Stimulated activated CD8-positive, alpha-beta memory T cell treated with anti-CD3 and anti-CD28 coated beads, Interleukin-15, amount 100 ng/mL, for 4 hours (primary cell): ENCODE results near the gene GNPDA2.
"Not testable (repeated sequence)": the region's sequence is repeated elsewhere in the genome, so short reads cannot be mapped to it uniquely, and the experiment has no call there.

ENCODE experiments used
- DNase-seq, 2 donors: peaks; one replicate each; pipeline ENCODE4 v3.0.0-alpha.2; 2020; ENCODE audit warnings: low read depth in 2 of 2

GNPDA2 gene

GRCh38 chr4:44726038-44726871 is at the start of gene GNPDA2:
Gene GNPDA2 (minus strand): TSS chr4:44726556. CDS start chr4:44722207, 4,349 bp downstream.
- peak; percentile 58 to 64 for DNase-seq

- no peak for DNase-seq
Measured at GRCh38 chr4:44772340-44772739, 46.0 kb upstream of the GNPDA2 start.

- DNase-seq, result no peak
Measured at GRCh38 chr4:44771789-44772188, 45.4 kb upstream of the GNPDA2 start.

GRCh38 chr4:44766453-44766852 is 40.1 kb upstream of the GNPDA2 start:
- DNase-seq, result no peak

- DNase-seq, result no peak
Measured at GRCh38 chr4:44765116-44765515, 38.8 kb upstream of the GNPDA2 start.

- no peak for DNase-seq
Measured at GRCh38 chr4:44761306-44761705, 35.0 kb upstream of the GNPDA2 start.

- no peak for DNase-seq
Measured at GRCh38 chr4:44760142-44760898, 34.0 kb upstream of the GNPDA2 start.

GRCh38 chr4:44756559-44756958 is 30.2 kb upstream of the GNPDA2 start:
- DNase-seq, result no peak

- DNase-seq, result no peak
Measured at GRCh38 chr4:44740201-44740600, 13.8 kb upstream of the GNPDA2 start.

GRCh38 chr4:44738615-44739014 is 12.3 kb upstream of the GNPDA2 start:
- no peak for DNase-seq

- no peak for DNase-seq
Measured at GRCh38 chr4:44736900-44737299, 10.5 kb upstream of the GNPDA2 start.

GRCh38 chr4:44728694-44729093 is 2.3 kb upstream of the GNPDA2 start:
- DNase-seq, result not testable (repeated sequence)

- DNase-seq, result no peak
Measured at GRCh38 chr4:44727471-44727870, 1.1 kb upstream of the GNPDA2 start.

GRCh38 chr4:44725726-44726037 is 674 bp downstream of the GNPDA2 start:
- no peak for DNase-seq

GRCh38 chr4:44725166-44725565 is 1.2 kb downstream of the GNPDA2 start:
- DNase-seq, result no peak

- no peak for DNase-seq
Measured at GRCh38 chr4:44722001-44722400, 4.4 kb downstream of the GNPDA2 start.

- no peak for DNase-seq
Measured at GRCh38 chr4:44720371-44720770, 6.0 kb downstream of the GNPDA2 start.

GRCh38 chr4:44716597-44716996 is 9.8 kb downstream of the GNPDA2 start:
- DNase-seq, result no peak

- no peak for DNase-seq
Measured at GRCh38 chr4:44713125-44713524, 13.2 kb downstream of the GNPDA2 start.

GRCh38 chr4:44704673-44705072 is 21.7 kb downstream of the GNPDA2 start:
- no peak for DNase-seq

GRCh38 chr4:44701037-44701436 is 25.3 kb downstream of the GNPDA2 start:
- no peak for DNase-seq

- DNase-seq, result no peak
Measured at GRCh38 chr4:44700427-44700826, 25.9 kb downstream of the GNPDA2 start.

- no peak for DNase-seq
Measured at GRCh38 chr4:44684648-44685047, 41.7 kb downstream of the GNPDA2 start.
